Smooth muscle cell (in vitro differentiated cells): ENCODE results near the gene CRNKL1. TPM values are rescaled to one million over a fixed set of nuclear protein-coding genes. Genes with fewer than 3 reads are reported as not detected.

Experiments
- DNase-seq: peaks from one replicate; lab custom pipeline; 2025; ENCODE audit not compliant: unreplicated experiment; lab: John Stamatoyannopoulos, UW
- H2AFZ ChIP-seq: fragments of 200-600 bp; sonication (generic); 2 replicates; pipeline ENCODE4 v1.6.0; 2016; ENCODE audit warnings: antibody characterized with exemption, low read depth, mild to moderate bottlenecking
- H3F3A ChIP-seq: fragments of 200-600 bp; sonication (generic); 2 replicates; pipeline ENCODE4 v1.6.0; 2017; ENCODE audit warnings: antibody characterized with exemption, low read depth
- H3K27ac ChIP-seq: fragments of 200-600 bp; sonication (generic); 2 replicates; pipeline ENCODE4 v1.5.1; 2016; ENCODE audit warnings: low read depth, mild to moderate bottlenecking
- H3K27me3 ChIP-seq: fragments of 200-600 bp; sonication (generic); 2 replicates; pipeline ENCODE4 v1.6.1; 2016; ENCODE audit warnings: low read depth, mild to moderate bottlenecking
- H3K36me3 ChIP-seq: fragments of 200-600 bp; sonication (generic); 2 replicates; pipeline ENCODE4 v1.5.1; 2016; ENCODE audit warnings: low read depth
- H3K4me1 ChIP-seq: fragments of 200-600 bp; sonication (generic); 2 replicates; pipeline ENCODE4 v1.5.1; 2016; ENCODE audit warnings: low read depth
- H3K4me2 ChIP-seq: fragments of 200-600 bp; sonication (generic); 2 replicates; pipeline ENCODE4 v1.6.0; 2016; ENCODE audit warnings: mild to moderate bottlenecking
- H3K4me3 ChIP-seq: fragments of 200-600 bp; sonication (generic); 2 replicates; pipeline ENCODE4 v1.5.1; 2016; ENCODE audit warnings: mild to moderate bottlenecking
- H3K79me2 ChIP-seq: fragments of 200-600 bp; sonication (generic); 2 replicates; pipeline ENCODE4 v1.6.0; 2016; ENCODE audit warnings: low read depth, mild to moderate bottlenecking
- H3K9ac ChIP-seq: fragments of 200-600 bp; sonication (generic); 2 replicates; pipeline ENCODE4 v1.6.0; 2016; ENCODE audit warnings: low read depth
- H3K9me3 ChIP-seq: fragments of 200-600 bp; sonication (generic); replicated peaks from 2 replicates; pipeline ENCODE4 v1.5.1; 2016; ENCODE audit warnings: low read depth
- H4K20me1 ChIP-seq: fragments of 200-600 bp; sonication (generic); 2 replicates; pipeline ENCODE4 v1.6.0; 2016; ENCODE audit warnings: low read depth
- WGBS: methylation state at CpG from one replicate; pipeline ENCODE4 v1.1.7; 2016; ENCODE audit warnings: low lambda C conversion rate; 5-methylcytosine and 5-hydroxymethylcytosine counted together
- polyA plus RNA-seq: library from polyadenylated mRNA; unstranded; fragments of >200 nt; fragmentation: Nextera tagmentation; extraction: Ambion mirVana; gene quantifications from 2 replicates; pipeline ENCODE4 v1.2.1, GENCODE V29; 2016
- total RNA-seq: library from RNA; depleted of rRNA; stranded (reverse); fragments of >200 nt; gene quantifications from 2 replicates; pipeline ENCODE4 v1.2.3, GENCODE V29; 2014
- TF ChIP-seq, protein P1 (sequence below): fragments of 200-600 bp; sonication (generic); IDR thresholded peaks from 2 replicates; pipeline ENCODE4 v1.5.1; 2017; ENCODE audit warnings: borderline replicate concordance, mild to moderate bottlenecking, antibody characterized with exemption; ENCODE audit not compliant: insufficient read depth, poor library complexity, severe bottlenecking

The CRNKL1 gene
- total and polyA plus RNA-seq, 2 experiments from 2014 or later: 12.3 to 26.0 TPM

DNA sequence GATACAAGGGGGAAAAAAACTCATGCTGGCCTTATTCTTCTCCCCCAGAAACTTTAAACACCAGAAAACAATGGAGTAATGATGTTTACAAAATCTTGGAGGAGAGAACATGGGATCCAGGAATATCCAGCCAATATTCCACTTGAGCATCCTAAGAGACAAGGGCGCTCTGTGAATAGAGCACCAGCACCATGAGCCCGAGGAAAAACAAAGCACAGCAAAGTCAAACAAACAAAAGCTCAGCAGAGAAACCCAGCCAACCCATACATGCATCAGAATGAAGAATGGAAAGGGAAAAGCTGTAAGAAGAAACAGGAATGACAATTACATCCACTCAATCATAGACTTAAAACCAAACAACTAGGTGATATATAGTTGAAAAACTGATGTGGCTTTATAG lies 39.7 kb downstream of the CRNKL1 start:
- no peak overlapping the region for H3K4me3 ChIP-seq
- DNase-seq: no peak
- H3F3A ChIP-seq: peaks cover 5% of the 10 kb centered on the region
- peaks cover 4% of the 10 kb centered on the region for H3K4me1 ChIP-seq
- no peak overlapping the region for H2AFZ ChIP-seq
- H4K20me1 ChIP-seq: no peaks in the 10 kb centered on the region
- H3K36me3 ChIP-seq: no peaks in the 10 kb centered on the region
- 88% methylated on average over 2 of the region's 2 CpGs for whole genome bisulfite sequencing
- H3K9me3 ChIP-seq: no peaks in the 10 kb centered on the region
- TF ChIP-seq, protein P1, sequence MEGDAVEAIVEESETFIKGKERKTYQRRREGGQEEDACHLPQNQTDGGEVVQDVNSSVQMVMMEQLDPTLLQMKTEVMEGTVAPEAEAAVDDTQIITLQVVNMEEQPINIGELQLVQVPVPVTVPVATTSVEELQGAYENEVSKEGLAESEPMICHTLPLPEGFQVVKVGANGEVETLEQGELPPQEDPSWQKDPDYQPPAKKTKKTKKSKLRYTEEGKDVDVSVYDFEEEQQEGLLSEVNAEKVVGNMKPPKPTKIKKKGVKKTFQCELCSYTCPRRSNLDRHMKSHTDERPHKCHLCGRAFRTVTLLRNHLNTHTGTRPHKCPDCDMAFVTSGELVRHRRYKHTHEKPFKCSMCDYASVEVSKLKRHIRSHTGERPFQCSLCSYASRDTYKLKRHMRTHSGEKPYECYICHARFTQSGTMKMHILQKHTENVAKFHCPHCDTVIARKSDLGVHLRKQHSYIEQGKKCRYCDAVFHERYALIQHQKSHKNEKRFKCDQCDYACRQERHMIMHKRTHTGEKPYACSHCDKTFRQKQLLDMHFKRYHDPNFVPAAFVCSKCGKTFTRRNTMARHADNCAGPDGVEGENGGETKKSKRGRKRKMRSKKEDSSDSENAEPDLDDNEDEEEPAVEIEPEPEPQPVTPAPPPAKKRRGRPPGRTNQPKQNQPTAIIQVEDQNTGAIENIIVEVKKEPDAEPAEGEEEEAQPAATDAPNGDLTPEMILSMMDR: no peak
- no peak overlapping the region for H3K27ac ChIP-seq
- peaks cover 5% of the 10 kb centered on the region for H3K79me2 ChIP-seq
- H3K27me3 ChIP-seq: no peaks in the 10 kb centered on the region
- H3K9ac ChIP-seq: no peak overlapping the region
- H3K4me2 ChIP-seq: no peak overlapping the region

DNA sequence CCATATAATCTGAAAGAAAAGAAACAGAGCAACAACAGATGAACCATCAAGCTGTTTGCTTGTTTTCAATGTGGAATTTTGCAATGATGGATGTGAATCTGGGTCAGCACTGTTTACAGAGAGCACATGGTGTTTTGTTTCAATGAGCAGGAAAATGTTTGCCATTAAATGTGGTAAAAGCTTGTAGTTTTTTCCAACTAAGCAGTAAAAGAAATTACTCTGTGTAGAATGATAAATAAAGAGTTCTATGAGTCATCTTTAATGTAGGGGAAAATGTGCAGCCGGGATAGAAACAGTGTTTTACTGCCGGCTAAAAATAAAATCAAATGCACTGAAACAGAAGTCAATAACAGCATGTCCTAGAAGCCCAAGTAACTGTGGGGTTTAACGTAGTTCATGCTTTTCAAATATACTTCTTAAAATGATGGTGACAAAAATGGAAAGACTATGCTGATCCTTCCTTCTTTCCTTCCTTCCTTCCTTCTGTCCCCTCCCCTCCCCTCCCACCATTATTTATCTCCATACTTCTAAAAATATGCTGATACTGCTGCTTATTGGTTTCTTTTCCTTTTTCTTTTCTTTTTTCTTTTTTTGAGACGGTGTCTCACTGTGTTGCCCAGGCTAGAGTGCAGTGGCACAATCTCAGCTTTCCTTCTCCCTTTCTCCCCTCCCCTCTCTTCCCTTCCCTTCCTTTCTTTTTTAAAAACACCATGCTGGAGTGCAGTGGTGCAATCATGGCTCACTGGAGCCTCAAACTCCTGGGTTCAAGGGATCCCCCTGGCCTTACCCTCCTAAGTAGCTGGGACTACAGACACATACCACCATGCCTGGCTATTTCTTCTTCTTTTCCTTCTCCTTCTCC lies 41.4 kb downstream of the CRNKL1 start:
- Histone ChIP-seq H4K20me1 (no peaks in the 10 kb centered on the region), H3K4me3 (peak overlapping the region; percentile 9), H3K4me1 (no peaks in the 10 kb centered on the region), H3F3A (peaks cover 5% of the 10 kb centered on the region), H3K9ac (no peak overlapping the region), H3K27me3 (no peaks in the 10 kb centered on the region), H3K79me2 (no peaks in the 10 kb centered on the region), H3K4me2 (peak overlapping the region; percentile 73), H3K9me3 (no peaks in the 10 kb centered on the region), H3K27ac (peak overlapping the region; percentile 32), H3K36me3 (no peaks in the 10 kb centered on the region), H2AFZ (no peak overlapping the region)
- DNase-seq: no peak
- TF ChIP-seq, protein P1: no peak
- WGBS: 25% methylated on average over 4 of the region's 4 CpGs

DNA sequence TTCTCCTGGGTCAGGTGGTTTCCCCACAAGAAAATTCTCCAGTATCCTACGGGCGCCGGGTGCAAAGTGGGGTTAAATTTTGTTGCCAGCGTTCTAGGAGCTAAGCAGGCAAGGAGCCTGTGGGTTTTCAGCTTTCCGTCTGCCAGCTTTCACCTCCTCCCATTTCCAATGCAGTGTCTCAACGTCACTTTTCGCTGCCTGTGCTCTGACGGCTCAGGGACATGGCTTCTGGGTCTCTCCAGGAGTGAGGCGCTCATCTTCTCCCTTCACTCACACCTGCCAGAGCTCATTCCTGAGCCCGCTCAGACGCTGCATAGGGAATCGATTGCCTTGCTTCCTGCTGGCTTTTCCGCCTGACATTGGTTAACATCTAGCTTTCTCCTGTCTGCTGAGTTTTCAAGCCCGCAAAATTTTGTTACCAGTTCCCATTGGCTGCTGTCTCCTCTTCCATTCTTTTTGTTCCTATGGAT lies 42.4 kb downstream of the CRNKL1 start:
- peaks cover 5% of the 10 kb centered on the region for H3F3A ChIP-seq
- H3K4me1 ChIP-seq: no peaks in the 10 kb centered on the region
- no peak overlapping the region for H3K4me2 ChIP-seq
- 61% methylated on average over 14 of the region's 14 CpGs for WGBS
- no peaks in the 10 kb centered on the region for H3K79me2 ChIP-seq
- no peak for DNase-seq
- no peak overlapping the region for H3K9ac ChIP-seq
- H3K4me3 ChIP-seq: no peak overlapping the region
- H3K9me3 ChIP-seq: no peaks in the 10 kb centered on the region
- H4K20me1 ChIP-seq: no peaks in the 10 kb centered on the region
- TF ChIP-seq, protein P1: no peak
- no peaks in the 10 kb centered on the region for H3K27me3 ChIP-seq
- H3K27ac ChIP-seq: no peak overlapping the region
- no peak overlapping the region for H2AFZ ChIP-seq
- H3K36me3 ChIP-seq: no peaks in the 10 kb centered on the region
